GM23338 (cell line): ENCODE results near the gene DCUN1D2.

ENCODE experiments used
- CTCF ChIP-seq, 2 experiments: fragments of 200-600 bp in 1 of 2; sonication (generic) in 1 of 2; conservative IDR thresholded peaks; 2 replicates each; pipeline versions ENCODE4 v1.5.1 to v1.6.1; 2016 to 2017; ENCODE audit warnings: antibody characterized with exemption in 2 of 2, low read depth in 2 of 2, mild to moderate bottlenecking in 2 of 2, moderate library complexity in 1 of 2
- EZH2 ChIP-seq: fragments of 200-600 bp; sonication (generic); IDR thresholded peaks from one replicate; pipeline ENCODE4 v1.8.0; 2017; ENCODE audit warnings: antibody characterized with exemption, mild to moderate bottlenecking, low read depth; ENCODE audit not compliant: unreplicated experiment
- NANOG ChIP-seq: IDR thresholded peaks from 2 replicates; pipeline ENCODE4 v1.6.1; 2016; ENCODE audit warnings: antibody characterized with exemption, borderline replicate concordance
- STAT1 ChIP-seq: IDR thresholded peaks from one replicate; pipeline ENCODE4 v1.6.1; 2016; ENCODE audit warnings: antibody characterized with exemption; ENCODE audit not compliant: unreplicated experiment
- ZNF331 ChIP-seq: fragments of 250-450 bp; sonication (Bioruptor Pico); IDR thresholded peaks from 2 replicates; pipeline ENCODE4 v1.5.0; 2020; ENCODE audit warnings: low read depth, mild to moderate bottlenecking, moderate library complexity
- TF ChIP-seq, protein P1 (sequence below): IDR thresholded peaks from 2 replicates; pipeline ENCODE4 v1.6.1; 2016; ENCODE audit warnings: antibody characterized with exemption
- TF ChIP-seq, protein P2 (sequence below): IDR thresholded peaks from one replicate; pipeline ENCODE4 v1.6.1; 2018; ENCODE audit warnings: antibody characterized with exemption; ENCODE audit not compliant: unreplicated experiment

DNA sequence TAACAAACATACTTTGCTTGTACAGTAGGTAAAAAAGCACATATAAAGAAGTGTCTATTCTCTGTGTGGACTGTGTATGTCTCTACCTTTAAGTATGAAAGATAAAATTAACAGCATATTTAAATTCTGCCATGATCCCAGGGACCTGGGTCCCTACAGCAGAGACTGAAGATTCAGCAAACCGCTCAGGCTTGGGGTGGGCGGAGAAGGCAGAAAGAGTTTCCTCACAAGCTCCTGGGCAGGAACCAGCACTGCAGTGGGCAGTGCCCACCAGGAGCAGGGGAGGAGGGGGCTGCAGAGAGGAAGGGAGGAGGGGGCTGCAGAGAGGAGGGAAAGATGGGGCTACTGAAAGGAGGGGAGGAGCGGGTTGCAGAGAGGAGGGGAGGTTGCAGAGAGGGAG, 81.9 kb downstream of the DCUN1D2 start:
- TF ChIP-seq EZH2 (no peak), CTCF (conservative IDR thresholded peaks at IDR 0.05; ENCODE audit: low read depth in 2 of 2) (no peak), NANOG (no peak), ZNF331 (CRISPR knock-in tag) (no peak), STAT1 (no peak)
- TF ChIP-seq, protein P1, sequence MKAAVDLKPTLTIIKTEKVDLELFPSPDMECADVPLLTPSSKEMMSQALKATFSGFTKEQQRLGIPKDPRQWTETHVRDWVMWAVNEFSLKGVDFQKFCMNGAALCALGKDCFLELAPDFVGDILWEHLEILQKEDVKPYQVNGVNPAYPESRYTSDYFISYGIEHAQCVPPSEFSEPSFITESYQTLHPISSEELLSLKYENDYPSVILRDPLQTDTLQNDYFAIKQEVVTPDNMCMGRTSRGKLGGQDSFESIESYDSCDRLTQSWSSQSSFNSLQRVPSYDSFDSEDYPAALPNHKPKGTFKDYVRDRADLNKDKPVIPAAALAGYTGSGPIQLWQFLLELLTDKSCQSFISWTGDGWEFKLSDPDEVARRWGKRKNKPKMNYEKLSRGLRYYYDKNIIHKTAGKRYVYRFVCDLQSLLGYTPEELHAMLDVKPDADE = no peak
- TF ChIP-seq, protein P2, sequence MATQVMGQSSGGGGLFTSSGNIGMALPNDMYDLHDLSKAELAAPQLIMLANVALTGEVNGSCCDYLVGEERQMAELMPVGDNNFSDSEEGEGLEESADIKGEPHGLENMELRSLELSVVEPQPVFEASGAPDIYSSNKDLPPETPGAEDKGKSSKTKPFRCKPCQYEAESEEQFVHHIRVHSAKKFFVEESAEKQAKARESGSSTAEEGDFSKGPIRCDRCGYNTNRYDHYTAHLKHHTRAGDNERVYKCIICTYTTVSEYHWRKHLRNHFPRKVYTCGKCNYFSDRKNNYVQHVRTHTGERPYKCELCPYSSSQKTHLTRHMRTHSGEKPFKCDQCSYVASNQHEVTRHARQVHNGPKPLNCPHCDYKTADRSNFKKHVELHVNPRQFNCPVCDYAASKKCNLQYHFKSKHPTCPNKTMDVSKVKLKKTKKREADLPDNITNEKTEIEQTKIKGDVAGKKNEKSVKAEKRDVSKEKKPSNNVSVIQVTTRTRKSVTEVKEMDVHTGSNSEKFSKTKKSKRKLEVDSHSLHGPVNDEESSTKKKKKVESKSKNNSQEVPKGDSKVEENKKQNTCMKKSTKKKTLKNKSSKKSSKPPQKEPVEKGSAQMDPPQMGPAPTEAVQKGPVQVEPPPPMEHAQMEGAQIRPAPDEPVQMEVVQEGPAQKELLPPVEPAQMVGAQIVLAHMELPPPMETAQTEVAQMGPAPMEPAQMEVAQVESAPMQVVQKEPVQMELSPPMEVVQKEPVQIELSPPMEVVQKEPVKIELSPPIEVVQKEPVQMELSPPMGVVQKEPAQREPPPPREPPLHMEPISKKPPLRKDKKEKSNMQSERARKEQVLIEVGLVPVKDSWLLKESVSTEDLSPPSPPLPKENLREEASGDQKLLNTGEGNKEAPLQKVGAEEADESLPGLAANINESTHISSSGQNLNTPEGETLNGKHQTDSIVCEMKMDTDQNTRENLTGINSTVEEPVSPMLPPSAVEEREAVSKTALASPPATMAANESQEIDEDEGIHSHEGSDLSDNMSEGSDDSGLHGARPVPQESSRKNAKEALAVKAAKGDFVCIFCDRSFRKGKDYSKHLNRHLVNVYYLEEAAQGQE = no peak
